HG02798 (cell line): ENCODE results near the gene ABCB1.

Experiments
- ATAC-seq: cut with Tn5 transposase; IDR thresholded peaks from one replicate; pipeline ENCODE4 v1.9.1; 2021; ENCODE audit warnings: mild to moderate bottlenecking; ENCODE audit not compliant: unreplicated experiment, poor library complexity

ABCB1 gene

DNA sequence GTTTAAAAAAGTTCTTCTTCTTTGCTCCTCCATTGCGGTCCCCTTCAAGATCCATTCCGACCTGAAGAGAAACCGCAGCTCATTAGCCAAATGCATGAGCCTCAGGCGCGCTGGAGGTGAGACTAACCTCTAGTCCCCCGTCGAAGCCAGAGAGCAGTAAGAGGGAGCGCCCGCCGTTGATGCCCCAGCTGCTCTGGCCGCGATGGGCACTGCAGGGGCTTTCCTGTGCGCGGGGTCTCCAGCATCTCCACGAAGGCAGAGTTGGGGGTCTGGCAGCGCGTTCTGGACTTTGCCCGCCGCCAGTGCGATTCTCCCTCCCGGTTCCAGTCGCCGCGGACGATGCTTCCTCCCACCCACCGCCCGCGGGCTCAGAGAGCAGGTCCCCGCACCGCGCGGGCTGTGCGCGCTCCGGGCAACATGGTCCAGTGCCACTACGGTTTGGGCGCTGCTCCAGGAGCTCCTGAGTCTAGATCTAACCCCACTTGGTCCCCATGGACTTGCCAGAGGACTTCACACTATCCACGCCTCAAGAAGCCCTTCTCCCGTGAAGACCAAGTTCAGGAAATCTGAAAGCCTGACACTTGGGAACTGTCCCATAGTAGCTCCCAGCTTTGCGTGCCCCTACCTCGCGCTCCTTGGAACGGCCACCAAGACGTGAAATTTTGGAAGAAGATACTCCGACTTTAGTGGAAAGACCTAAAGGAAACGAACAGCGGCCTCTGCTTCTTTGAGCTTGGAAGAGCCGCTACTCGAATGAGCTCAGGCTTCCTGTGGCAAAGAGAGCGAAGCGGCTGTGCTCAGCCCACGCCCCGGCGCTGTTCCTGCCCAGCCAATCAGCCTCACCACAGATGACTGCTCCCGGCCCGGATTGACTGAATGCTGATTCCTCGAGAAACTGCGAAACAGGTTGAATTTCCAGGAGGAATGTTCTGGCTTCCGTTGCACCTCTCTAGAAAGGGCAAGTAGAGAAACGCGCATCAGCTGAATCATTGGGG, at the start of gene ABCB1:
Gene ABCB1 (minus strand): TSS at position 755 of the 995 bp plus-strand sequence. CDS start 700 bp downstream, at position 55.
- ATAC-seq, result peak; percentile 72

DNA sequence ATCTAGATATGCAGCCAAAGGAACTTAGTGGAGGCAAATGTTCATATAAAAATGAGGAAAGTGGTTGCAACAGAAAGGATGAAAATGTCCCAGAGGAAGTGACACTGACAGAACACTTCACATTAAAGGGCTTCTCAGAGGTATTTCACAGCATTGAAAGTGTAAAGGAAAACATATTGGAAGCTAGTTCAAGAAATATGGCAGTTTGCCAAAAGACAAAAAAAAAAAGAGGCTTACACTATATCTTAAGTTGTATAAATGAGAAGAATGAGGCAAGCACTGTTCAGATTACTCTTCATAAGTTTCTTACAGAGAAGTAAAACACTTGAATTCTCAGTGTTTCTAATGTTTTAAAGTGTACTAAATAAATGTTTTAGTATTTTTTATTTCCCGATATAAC, 47.6 kb upstream of the ABCB1 start:
- no peak for ATAC-seq

DNA sequence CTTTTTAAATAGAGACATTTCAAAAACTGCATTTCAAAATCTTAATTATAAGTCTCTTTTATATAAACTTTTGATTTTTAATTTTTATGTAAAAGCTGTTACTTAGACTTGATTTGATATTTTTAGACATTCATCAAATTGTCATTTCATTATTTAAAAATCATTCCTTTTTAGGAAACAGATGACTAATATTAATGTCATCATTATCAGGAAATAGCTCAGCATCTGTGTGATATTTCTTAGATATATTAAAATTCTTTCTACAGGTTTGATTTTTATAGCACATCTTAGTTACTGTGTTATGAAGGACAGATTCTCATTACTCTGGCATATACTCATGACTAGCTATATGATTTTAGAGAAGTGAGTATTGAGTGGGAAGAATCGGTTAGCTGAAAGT, 44.8 kb upstream of the ABCB1 start:
- ATAC-seq, result no peak

DNA sequence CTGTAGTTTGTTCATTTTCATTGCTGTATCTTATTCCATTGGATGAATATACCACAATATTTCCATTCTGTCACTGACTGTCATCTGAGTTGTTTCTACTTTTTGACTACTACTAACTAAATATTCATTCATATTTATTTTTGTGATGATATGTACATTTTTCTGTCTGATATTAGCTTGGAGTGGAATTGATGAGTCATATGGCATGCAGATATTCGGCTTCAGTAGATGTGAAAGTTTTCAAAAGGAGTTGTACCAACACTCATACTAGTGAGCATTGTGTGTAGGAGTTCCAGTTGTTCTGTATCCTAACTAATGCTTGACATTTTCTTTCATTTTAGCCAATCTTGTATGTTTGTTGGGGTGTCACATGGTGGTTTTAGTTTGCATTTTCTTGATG, 35.2 kb upstream of the ABCB1 start:
- ATAC-seq, result no peak

DNA sequence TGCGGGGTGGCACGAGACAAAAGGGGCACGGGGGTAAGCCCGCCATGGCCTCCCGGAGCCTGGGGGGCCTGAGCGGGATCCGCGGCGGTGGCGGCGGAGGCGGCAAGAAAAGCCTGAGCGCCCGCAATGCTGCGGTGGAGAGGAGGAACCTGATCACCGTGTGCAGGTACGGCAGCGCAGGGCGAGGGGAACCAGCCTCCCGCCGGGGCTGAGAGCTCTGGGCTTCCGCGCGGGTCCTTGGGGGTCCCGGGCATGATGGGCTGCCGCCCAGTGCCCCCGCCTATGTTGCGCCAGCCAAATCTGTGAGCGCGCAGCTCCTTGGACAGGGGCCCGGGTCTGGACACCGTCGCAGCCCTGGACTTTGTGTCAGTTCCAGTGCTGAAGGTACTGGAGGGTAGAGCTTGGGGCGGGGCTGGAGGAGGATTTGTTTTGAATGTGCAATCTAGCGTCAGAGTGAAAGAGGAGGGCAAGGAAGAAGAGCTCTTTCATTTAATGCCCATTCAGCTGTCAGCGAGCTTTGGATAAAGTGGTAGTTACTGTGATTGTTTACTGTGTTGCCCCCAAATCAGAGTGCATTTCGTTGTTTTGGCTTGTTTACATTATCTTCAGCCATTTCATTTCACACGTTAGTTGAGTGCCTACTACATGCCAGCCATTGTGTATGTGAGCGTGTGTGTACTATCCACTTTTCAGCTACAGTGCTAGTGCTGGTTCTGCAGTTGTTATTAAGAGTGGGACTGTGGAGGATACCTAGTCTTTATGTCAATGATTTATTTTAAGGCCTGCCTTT, 28.3 kb upstream of the ABCB1 start:
- ATAC-seq, result no peak

DNA sequence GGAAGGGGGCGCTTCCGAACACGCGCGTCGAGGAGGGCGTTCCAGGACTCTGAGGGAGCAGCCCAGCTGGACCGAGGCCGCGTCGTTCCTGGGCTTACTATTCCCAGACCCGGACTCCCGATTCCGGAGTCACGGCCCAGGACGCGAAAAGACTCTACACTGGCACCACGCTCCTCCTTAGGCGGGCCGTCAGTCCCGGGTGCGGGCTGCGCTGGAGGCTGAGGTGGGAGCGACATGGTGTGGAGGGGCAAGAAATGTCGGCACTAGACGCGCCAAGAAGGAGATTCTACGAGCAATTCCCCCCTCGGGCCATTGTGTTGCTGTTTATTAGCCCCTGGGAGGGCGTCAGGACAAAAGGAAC, 26.9 kb upstream of the ABCB1 start:
- ATAC-seq, result peak; percentile 13

DNA sequence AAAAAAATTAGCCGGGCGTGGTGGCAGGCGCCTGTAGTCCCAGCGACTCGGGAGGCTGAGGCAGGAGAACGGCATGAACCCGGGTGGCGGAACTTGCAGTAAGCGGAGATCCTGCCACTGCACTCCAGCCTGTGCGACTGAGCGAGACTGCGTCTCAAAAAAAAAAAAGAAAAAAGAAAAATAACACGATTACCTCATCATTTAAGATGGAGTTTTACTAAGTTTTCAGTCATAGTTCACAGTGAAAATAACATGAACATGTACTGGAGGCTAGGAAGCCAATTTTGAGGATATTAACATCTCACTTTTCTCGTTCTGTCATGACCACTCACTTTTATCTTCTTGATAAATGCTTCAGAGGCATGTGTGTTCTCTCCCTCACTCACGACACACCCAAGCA, 24.4 kb upstream of the ABCB1 start:
- ATAC-seq, result no peak

DNA sequence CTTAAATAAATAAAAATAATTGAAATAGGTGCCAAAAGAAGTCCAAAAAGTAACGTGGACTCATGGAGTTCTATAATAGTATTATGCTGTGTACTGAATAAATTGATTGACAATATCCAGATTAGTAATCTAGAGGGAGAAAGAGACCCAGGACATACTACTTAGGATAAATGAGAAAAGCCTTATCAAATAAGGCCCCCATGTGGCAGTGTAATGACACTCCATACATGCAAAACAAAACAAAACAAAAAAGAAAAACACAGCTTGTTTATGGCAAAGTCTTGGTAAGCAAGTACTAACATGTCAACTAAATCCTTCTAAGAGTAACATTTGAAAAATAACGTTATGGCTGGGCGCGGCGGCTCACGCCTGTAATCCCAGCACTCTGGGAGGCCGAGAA, 23.9 kb upstream of the ABCB1 start:
- no peak for ATAC-seq

DNA sequence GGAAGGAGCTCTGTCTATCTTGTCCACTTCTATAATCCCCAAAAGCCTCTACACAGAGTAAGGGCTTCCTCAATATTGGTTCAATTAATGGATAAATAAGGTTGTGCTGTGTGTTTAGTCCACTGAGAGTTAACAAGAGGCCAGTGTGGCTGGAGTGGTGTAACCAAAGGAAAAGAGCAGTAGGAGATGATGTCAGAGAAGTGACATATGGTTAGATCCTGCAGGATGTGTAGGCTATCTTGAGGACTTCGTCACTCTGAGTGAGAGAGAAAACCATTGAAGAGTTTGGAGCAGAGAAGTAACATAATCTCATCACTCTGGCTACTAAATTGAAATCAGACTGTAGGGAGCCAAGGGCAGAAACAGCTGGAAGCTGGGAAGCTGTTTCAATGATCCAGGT, 14.5 kb upstream of the ABCB1 start:
- ATAC-seq, result no peak

DNA sequence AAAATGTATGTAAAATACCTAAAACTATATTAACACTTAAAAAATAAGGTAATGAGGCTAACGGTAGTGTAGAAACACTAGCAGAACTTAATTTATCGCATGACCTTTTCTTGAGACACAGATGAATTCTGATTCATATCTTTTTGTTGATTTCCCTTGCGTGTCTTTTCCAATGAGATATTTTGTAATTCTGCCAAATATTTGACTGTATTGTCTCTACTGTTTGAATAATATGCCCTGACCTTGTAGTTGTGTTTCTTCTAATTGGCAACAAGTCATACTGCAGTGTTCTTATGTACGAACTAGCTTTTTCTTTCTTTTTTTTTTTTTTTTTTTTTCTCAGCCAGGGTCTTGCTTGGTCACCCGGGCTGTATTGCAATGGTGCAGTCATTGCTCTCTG, 9.2 kb upstream of the ABCB1 start:
- no peak for ATAC-seq

DNA sequence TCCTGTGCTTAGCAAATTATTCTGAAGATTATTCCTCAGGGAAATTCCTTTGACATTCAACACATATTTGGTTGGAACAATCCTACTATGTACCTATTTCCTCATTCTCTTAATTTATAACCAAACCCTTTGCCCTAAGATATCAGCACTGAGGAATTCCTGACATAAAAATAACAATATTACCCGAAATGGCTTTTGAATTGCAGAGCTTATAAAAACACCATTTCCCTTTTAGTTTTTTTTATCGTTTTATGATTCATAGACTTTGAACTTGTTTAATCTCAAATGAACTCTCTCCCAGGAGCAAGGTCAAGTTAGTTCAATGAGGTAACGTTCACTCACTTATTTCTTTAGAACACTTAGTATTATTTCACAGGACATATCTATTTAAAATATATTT, 7.7 kb upstream of the ABCB1 start:
- no peak for ATAC-seq

DNA sequence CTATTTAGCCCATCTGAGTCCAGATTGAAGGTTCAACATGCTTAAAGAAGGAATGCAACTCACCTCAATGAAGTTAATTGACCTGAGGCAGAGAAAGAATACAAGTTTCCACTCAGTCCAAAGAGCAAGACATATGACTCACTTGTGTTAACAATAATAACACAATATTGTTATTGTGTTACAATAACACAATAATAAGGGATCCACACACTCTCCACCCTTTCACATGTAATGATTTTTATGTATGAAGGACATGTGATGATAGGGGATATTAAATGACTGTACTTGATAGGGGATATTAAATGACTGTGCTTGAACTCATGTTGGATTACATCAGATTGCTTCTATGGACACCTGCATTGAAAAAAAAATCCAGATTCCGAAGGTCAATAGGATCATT, 3.6 kb upstream of the ABCB1 start:
- ATAC-seq, result no peak

DNA sequence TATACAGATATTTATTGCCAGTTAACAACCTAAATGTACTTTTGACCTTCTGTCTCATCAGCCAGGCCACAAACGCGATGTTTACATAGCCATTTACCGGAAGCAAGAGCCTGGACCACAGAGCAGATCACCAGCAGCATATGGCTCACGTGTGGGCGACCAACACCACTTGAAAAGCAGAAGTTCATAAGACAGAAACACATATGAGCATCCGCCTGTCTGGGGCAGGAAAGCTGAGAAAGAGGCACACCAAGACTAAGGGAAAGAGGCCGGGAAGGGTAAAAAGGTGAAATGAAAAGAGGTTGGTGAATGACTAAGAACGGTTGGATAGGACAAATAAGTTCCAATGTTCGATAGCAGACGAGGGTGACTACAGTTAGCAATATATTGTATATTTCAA, 1.3 kb downstream of the ABCB1 start:
- ATAC-seq, result peak; percentile 95

DNA sequence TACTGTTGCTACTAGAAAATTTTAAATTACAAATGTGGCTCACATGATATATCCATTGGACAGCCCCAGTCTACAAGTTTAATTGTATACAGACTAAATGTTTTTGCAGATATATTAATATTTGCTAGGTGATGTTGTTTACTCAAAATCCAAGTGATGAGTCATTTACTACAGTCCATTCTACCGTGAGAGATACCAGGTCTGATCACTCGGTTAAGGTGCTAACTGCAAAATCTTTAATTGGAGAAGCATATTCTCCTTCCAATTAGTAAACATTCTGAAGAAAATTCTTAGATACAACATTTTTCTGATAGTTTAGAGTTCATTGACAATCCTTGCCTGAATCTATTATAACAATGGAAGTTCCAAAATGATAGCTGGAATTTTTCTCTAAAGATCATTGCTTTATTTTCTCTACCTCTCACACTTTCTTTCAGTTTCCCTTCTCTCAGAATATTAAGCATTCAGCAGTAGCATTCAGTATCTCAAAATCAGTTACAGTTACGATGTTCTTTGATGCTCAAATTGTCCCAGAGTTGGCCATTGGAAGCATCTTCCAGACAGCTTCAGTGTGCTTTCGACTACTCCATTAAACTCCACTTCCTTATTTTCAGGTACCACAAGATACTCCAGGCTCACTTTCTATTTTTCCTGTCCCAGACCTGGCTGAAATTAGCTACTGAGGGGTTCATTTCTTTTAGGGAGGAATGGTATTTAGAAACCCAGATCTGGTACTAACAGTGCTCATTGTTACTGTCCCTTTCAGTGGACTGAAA, 2.3 kb downstream of the ABCB1 start:
- ATAC-seq, result no peak

DNA sequence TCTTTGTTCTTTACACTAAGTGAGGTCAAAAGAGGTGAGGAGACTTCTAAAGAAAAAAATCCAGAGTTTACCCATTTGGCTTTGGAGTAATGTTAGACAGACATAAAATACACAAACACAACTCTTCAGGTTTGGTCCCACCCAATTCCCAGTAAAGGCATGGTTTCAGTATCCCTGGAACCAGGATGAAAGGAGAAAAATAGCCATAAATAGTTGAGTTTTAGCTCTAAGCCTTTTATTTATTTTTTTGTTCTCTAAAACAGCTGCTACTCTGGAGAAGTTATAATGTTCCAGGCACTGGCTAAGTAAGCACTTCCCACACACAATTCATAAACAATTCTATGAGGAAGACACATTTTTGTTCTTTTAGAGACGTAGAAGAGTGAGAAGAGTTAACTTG, 4.0 kb downstream of the ABCB1 start:
- ATAC-seq, result no peak

DNA sequence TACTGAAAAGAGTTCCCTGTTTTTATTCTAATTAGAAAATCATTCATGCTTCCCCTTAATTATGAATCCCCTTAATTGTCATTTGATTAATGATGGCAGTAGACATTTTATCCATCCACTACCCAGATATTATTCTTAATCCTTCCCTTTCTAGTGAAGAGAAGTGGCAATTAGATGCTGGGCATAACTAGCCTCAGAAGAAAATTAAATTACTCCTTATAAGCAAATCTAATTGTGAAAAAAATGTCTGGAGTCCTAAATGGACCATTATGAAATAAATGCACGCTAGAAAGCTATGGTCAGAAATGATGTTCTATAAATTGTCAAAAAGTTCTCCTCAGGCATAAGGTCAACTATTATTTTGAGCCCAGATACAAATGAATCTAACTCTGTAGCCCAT, 4.5 kb downstream of the ABCB1 start:
- ATAC-seq, result no peak

DNA sequence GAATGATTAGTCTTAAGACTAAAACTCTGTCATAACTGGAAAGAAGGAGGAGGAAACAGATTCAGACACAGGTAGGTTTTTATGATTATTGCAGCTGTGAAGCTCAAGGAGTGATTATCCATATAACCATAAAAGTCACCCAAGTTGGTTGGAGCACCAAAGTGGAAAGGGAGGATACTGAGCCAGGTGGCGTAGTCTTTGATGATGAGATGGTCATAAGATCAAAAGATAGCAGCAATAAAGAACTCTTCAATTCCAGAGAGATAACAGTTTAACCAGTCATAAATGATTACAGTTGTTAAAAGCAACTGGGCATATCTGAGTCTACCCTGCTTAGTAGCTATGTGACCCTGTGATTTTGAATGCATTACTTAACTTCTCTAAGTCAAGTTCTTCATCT, 8.4 kb downstream of the ABCB1 start:
- ATAC-seq, result no peak

DNA sequence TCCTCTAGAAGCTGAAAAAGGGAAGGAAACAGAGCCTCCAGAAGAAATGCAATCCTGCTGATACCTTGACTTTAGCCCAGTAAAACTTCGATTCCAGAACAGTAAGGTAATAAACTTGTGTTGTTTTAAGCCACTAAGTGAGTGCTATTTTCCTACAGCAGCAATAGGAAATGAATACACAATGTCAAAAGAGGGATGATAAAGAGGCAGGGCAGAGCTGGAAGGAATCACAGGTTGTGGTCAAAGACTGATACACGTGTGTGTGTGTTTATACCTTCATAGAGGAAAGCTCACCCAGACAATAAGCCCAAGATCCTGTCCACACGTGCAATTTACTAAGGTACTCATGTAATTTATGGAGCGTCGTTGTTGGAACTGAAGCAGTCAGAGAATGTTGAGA, 9.5 kb downstream of the ABCB1 start:
- no peak for ATAC-seq

DNA sequence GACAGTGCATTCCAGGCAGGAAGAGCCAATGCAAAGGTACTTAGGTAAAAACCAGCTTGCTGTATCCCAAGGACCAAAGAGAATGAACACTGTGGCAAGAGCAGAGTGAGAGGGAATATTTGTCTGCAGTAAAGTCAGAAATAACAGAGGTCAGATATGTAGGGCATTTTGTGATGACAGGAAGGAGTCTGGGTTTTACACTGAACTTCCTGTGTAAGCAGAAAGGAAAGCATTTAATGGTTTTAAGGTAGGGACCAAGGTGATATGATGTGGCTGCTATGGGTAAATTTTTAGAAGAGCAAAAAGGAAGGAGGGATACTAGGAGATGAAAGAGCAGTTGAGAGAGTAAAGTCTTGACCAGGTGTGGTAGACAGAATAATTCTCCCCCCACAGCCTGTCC, 10.1 kb downstream of the ABCB1 start:
- no peak for ATAC-seq

DNA sequence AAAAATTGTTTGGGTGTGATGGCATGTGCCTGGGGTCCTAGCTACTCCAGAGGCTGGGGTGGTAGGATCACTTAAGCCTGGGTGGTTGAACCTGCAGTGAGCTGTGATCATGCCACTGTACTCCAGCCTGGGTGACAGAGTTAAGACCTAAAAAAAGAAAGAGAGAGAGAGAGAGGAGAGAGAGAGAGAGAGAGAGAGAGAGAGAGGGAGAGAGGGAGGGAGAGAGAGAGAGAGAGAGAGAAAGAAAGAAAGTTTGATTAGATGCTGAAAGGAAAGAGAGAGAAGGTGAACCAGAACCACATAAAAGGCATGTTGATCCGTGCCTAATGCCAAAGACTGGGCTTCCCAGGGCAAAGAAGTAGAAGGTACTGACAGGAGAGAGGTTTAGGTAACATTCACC, 11.1 kb downstream of the ABCB1 start:
- ATAC-seq, result no peak

DNA sequence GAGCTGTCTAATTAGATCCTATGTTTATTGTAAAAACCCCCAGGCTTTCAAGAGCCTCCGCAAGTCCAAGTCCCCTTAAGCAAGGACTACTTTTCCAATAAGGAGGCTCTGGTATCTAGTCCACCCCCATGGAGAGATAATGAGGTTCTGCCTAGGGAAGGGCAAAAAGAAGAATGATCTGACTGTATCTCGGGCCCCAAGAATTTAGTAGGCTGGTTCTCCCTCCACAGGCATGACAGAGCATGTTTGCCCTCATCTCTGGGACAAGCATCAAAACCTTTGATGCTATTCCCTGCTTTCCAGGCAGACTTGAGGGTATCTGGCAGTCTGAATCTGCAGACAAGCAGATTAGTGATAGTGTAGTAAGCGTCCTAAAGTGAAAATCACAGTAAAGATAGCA, 19.0 kb downstream of the ABCB1 start:
- no peak for ATAC-seq
